D721Med (cell line): ENCODE measurements around the gene F9.

Experiments
- DNase-seq: peaks from one replicate; pipeline ENCODE4 v3.0.0; 2011; ENCODE audit warnings: low spot score; ENCODE audit not compliant: insufficient read length
- FAIRE-seq: peaks from 2 replicates; lab custom pipeline; 2011; peaks lifted over from hg19 to GRCh38; lab: Jason Lieb, UNC
- TF ChIP-seq, protein P1 (sequence below): IDR thresholded peaks from 2 replicates; pipeline ENCODE4 v1.5.1; 2012; ENCODE audit warnings: mild to moderate bottlenecking, control low read depth; ENCODE audit not compliant: insufficient read depth; ENCODE audit errors: missing control alignments

F9 gene

DNA sequence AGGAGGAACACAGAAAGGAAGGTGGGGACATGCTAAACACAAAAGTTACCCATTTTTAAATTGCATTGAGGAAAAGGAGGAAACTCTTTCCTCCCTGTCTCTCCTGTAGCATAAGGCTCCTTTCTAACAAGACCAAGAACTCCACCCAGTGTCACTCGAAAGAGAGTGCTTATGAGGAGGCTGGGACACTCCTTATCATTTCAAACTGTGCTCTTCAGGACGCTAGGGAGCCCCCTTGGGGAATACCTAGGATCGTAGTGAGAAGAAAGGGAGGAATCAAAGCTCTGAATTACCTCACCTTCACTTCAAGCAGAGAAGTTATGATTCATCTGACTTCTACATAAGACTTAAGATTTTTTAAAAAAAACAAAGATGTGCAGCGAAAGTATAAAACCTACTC lies 65.5 kb downstream of the F9 start:
- no peak for FAIRE-seq
- no peak for DNase-seq
- TF ChIP-seq, protein P1, sequence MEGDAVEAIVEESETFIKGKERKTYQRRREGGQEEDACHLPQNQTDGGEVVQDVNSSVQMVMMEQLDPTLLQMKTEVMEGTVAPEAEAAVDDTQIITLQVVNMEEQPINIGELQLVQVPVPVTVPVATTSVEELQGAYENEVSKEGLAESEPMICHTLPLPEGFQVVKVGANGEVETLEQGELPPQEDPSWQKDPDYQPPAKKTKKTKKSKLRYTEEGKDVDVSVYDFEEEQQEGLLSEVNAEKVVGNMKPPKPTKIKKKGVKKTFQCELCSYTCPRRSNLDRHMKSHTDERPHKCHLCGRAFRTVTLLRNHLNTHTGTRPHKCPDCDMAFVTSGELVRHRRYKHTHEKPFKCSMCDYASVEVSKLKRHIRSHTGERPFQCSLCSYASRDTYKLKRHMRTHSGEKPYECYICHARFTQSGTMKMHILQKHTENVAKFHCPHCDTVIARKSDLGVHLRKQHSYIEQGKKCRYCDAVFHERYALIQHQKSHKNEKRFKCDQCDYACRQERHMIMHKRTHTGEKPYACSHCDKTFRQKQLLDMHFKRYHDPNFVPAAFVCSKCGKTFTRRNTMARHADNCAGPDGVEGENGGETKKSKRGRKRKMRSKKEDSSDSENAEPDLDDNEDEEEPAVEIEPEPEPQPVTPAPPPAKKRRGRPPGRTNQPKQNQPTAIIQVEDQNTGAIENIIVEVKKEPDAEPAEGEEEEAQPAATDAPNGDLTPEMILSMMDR = no peak

DNA sequence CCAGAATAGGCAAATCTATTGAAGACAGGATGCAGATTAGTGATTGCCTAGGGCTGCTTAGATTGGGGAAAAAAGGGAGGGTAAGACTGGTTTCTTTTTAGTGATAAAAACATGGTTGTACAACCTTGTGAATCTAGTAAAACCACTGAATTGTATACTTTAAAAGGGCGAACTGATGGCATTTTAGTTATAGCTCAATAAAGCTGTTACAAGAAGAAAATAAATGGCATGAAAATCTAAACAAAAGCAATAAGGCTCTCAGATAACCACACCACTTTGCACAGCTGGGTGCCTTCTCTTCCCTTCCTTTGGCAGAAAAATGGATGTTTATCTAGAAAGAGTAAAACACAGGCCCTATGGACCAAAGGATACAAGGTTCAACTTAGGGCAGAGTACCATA lies 69.6 kb downstream of the F9 start:
- DNase-seq = no peak
- FAIRE-seq = no peak
- TF ChIP-seq, protein P1 = no peak
